Measurements from ENCODE around the gene ATF7.
"Not testable (repeated sequence)": the region's sequence is repeated elsewhere in the genome, so short reads cannot be mapped to it uniquely, and the experiment has no call there.

Gene ATF7

DNA sequence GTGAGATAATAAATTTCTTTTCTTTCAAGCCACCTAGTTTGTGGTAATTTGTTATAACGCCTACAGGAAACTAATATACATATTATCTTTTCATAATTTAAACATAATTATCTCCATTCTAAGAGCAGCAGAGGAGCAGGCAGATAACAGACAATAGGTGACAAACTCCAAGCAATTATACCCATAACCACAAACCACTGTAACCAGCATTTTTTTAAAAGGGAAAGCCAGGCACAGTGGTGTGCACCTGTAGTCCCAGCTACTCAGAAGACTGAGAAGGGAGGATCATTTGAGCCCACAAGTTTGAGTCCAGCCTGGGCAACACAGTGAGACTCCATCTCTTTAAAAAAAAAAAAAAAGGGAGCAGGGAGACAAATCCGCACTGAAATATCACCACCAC lies 54.9 kb downstream of the ATF7 start:
- Histone ChIP-seq H3K27ac (ENCODE audit: insufficient read depth, low read depth, low read length, poor library complexity, severe bottlenecking) (no peak overlapping the region), H3K4me1 (ENCODE audit: control insufficient read depth, insufficient read depth, low read length) (peaks cover 3% of the 10 kb centered on the region), H3K27me3 (ENCODE audit: control insufficient read depth, insufficient read depth, low read length, poor library complexity, severe bottlenecking) (no peaks in the 10 kb centered on the region), H3K9me3 (ENCODE audit: control insufficient read depth, low read length) (no peaks in the 10 kb centered on the region), H3K4me3 (ENCODE audit: insufficient read depth, low read depth, low read length) (no peak overlapping the region), H3K36me3 (ENCODE audit: control insufficient read depth, insufficient read depth, low read length) (no peaks in the 10 kb centered on the region)
- WGBS, 2 experiments, result no CpG with 5 or more reads among the region's 2 CpGs

DNA sequence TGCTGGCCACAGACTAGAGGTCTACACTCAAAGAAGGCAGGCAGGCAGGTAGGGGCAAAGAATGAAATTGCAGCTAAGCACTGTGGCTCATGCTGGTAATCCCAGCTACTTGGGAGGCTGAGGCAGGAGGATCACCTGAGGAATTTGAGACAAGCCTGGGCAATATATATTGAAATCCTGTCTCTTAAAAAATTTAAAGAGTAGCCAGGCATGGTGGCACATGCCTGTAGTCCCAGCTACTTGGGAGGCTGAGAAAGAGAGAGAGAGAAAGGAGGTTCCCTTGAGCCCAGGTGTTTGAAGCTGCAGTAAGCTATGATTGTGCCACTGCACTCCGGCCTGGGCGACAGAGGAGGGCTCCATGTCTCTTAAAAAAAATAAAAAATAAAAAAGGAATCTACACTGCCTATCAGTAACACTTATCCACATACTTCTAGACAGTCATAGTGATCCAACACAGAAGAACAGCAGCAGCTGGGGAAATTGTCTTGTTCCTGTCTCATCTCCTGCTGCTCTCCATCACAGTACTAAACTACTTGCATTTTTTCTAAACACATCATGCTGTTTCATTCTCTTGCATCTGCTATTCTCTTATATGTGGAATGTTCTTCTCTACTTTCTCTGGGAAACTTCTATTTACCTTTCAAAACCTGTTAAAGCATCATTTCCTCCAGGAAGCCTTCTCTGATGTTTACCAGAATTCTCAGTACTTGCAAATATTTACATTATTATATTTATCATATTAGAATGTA lies 57.2 kb downstream of the ATF7 start:
- Histone ChIP-seq H3K4me1 (ENCODE audit: control insufficient read depth, insufficient read depth, low read length) (peaks cover 8% of the 10 kb centered on the region), H3K27me3 (ENCODE audit: control insufficient read depth, insufficient read depth, low read length, poor library complexity, severe bottlenecking) (no peaks in the 10 kb centered on the region), H3K9me3 (ENCODE audit: control insufficient read depth, low read length) (no peaks in the 10 kb centered on the region), H3K36me3 (ENCODE audit: control insufficient read depth, insufficient read depth, low read length) (no peaks in the 10 kb centered on the region), H3K27ac (ENCODE audit: insufficient read depth, low read depth, low read length, poor library complexity, severe bottlenecking) (no peak overlapping the region), H3K4me3 (ENCODE audit: insufficient read depth, low read depth, low read length) (no peak overlapping the region)
- WGBS, 2 experiments, result 76 to 88% methylated on average over 2 of the region's 2 CpGs

DNA sequence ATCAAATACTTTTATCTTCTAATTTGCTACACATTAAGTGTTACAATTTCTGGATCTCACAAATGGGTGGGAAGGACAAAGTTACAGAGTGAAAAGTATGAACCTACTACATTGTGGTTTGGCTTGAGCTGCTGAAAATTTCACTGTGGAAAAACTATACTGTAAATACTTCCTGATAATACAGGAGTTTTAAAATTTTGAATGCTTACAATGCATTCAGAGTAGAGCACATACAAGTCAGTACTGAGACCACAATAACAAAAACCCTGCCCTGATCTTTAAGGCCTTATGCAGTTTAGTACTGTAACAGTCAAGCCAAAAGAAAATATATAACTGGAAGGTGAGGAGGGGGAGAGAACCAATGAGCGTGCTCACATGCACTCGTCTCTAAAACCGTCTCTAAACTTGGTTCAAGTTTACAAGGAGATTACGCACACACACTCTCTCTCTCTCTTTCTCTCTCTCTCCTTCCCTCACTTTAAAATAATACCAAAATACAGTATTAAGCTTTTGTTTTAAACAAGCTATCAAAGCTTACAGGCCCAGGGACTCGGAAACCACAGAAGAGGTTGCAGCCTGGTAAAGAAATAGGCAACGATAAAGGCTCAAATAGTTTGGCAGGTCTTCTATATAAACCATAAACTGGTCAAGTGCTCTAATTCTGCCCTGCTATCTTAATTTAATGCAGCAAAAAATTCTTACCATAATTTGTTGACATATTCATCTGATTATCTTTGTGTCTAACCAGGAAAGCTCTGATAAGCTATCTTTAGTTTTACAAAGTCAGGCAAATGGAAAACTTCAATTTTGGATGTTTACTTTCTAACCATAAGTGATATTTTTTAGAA lies 58.0 kb downstream of the ATF7 start:
- H3K36me3 ChIP-seq (ENCODE audit: control insufficient read depth, insufficient read depth, low read length), result no peaks in the 10 kb centered on the region
- peaks cover 8% of the 10 kb centered on the region for H3K4me1 ChIP-seq (ENCODE audit: control insufficient read depth, insufficient read depth, low read length)
- no peak overlapping the region for H3K27ac ChIP-seq (ENCODE audit: insufficient read depth, low read depth, low read length, poor library complexity, severe bottlenecking)

DNA sequence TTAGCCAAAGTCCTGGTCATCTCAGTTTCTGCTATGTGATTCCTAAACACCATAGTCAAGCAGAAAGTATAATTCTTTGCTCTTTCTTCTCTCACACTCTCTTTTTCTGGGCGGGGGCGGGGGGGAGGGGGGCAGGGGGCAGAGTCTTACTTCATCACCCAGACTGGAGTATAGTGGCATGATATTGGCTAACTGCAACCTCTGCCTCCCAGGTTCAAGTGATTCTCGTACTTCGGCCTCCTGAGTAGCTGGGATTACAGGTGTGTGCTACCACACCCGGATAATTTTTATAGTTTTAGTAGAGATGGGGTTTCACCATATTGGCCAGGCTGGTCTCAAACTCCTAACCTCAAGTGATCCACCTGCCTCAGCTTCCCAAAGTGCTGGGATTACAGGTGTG lies 60.8 kb downstream of the ATF7 start:
- not testable (repeated sequence) for H3K27me3 ChIP-seq (ENCODE audit: control insufficient read depth, insufficient read depth, low read length, poor library complexity, severe bottlenecking); H3K36me3 ChIP-seq (ENCODE audit: control insufficient read depth, insufficient read depth, low read length); H3K4me3 ChIP-seq (ENCODE audit: insufficient read depth, low read depth, low read length); H3K27ac ChIP-seq (ENCODE audit: insufficient read depth, low read depth, low read length, poor library complexity, severe bottlenecking); H3K9me3 ChIP-seq (ENCODE audit: control insufficient read depth, low read length); H3K4me1 ChIP-seq (ENCODE audit: control insufficient read depth, insufficient read depth, low read length)
- 88 to 95% methylated on average over 5 of the region's 5 CpGs for WGBS, 2 experiments

More for the DNA sequence above, 58.0 kb downstream of the ATF7 start:
- 92 to 94% methylated on average over 6 of the region's 6 CpGs for WGBS, 2 experiments
- H3K9me3 ChIP-seq (ENCODE audit: control insufficient read depth, low read length), result no peaks in the 10 kb centered on the region
- no peaks in the 10 kb centered on the region for H3K27me3 ChIP-seq (ENCODE audit: control insufficient read depth, insufficient read depth, low read length, poor library complexity, severe bottlenecking)
- no peak overlapping the region for H3K4me3 ChIP-seq (ENCODE audit: insufficient read depth, low read depth, low read length)

DNA sequence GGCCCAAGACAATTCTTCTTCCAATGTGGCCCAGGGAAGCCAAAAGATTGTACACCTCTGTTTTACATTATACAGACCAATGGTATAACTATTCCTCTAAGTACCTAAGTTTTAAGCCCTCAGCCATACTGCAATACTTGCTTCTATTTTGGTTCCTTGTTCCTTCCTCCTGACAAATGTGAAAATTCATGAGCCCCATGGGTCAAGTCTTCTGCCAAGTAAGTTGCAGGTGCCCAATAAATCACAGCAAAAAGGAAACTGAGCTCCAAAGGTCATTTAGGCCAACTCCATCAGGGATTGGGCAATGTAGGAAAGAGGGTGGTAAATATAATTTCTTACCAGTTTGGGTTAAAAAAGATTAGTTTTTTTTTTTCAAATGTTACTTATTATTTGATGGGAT lies 61.2 kb downstream of the ATF7 start:
- Histone ChIP-seq H3K27ac (ENCODE audit: insufficient read depth, low read depth, low read length, poor library complexity, severe bottlenecking) (no peak overlapping the region), H3K4me3 (ENCODE audit: insufficient read depth, low read depth, low read length) (no peak overlapping the region), H3K36me3 (ENCODE audit: control insufficient read depth, insufficient read depth, low read length) (no peaks in the 10 kb centered on the region), H3K4me1 (ENCODE audit: control insufficient read depth, insufficient read depth, low read length) (peaks cover 8% of the 10 kb centered on the region), H3K9me3 (ENCODE audit: control insufficient read depth, low read length) (no peaks in the 10 kb centered on the region), H3K27me3 (ENCODE audit: control insufficient read depth, insufficient read depth, low read length, poor library complexity, severe bottlenecking) (no peaks in the 10 kb centered on the region)

DNA sequence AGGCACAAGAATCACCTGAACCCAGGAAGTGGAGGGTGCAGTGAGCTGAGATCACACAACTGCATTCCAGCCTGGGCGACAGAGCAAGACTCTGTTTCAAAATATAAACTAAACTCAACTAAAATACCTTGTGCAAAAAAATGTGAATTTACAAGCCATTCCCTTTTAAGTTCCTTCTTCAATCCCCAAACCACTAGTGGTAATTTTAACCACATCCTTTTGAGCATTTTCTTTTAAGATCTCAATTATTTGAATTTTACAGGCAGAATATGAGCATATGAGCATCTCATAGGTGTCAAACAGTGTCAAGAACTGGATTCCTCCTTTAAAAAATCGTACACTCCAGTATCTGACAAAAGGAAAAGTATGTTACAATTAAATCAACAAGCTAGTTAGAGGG lies 61.9 kb downstream of the ATF7 start:
- H3K4me3 ChIP-seq (ENCODE audit: insufficient read depth, low read depth, low read length), result no peak overlapping the region

DNA sequence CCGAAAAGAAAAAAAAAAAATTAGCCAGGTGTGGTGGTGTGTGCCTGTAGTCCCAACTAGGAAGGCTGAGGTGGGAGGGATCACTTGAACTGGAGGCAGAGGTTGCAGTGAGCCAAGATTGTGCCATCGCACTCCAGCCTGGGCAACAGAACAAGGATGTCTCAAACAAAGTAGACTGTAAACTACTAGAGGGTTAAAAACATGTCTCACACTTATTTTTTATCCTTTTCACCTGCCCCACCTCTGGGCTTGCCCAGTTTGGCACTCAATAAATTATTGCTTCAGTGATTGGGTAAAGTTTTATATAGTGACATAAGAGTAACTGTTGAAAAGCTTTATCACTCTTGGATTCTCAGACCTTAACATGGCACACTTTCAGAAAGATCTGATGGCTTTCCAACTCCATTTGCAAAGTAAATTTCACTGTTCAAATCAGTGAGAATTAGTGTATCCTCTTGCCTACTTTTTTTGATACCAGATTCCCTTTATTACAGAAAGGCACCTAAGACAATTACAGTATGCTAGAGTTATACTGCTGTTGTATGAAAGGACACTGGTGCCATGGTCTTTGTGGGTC lies 62.6 kb downstream of the ATF7 start:
- Histone ChIP-seq H3K27me3 (ENCODE audit: control insufficient read depth, insufficient read depth, low read length, poor library complexity, severe bottlenecking) (no peaks in the 10 kb centered on the region), H3K27ac (ENCODE audit: insufficient read depth, low read depth, low read length, poor library complexity, severe bottlenecking) (no peak overlapping the region), H3K9me3 (ENCODE audit: control insufficient read depth, low read length) (no peaks in the 10 kb centered on the region), H3K4me3 (ENCODE audit: insufficient read depth, low read depth, low read length) (no peak overlapping the region), H3K36me3 (ENCODE audit: control insufficient read depth, insufficient read depth, low read length) (no peaks in the 10 kb centered on the region), H3K4me1 (ENCODE audit: control insufficient read depth, insufficient read depth, low read length) (peaks cover 8% of the 10 kb centered on the region)
- 96% methylated on average over 2 of the region's 2 CpGs for WGBS, 2 experiments

More for the DNA sequence above, 61.9 kb downstream of the ATF7 start:
- Histone ChIP-seq H3K27ac (ENCODE audit: insufficient read depth, low read depth, low read length, poor library complexity, severe bottlenecking) (no peak overlapping the region), H3K36me3 (ENCODE audit: control insufficient read depth, insufficient read depth, low read length) (no peaks in the 10 kb centered on the region), H3K4me1 (ENCODE audit: control insufficient read depth, insufficient read depth, low read length) (peaks cover 8% of the 10 kb centered on the region), H3K27me3 (ENCODE audit: control insufficient read depth, insufficient read depth, low read length, poor library complexity, severe bottlenecking) (no peaks in the 10 kb centered on the region), H3K9me3 (ENCODE audit: control insufficient read depth, low read length) (no peaks in the 10 kb centered on the region)
- WGBS, 2 experiments, result 94% methylated on average over 2 of the region's 2 CpGs

DNA sequence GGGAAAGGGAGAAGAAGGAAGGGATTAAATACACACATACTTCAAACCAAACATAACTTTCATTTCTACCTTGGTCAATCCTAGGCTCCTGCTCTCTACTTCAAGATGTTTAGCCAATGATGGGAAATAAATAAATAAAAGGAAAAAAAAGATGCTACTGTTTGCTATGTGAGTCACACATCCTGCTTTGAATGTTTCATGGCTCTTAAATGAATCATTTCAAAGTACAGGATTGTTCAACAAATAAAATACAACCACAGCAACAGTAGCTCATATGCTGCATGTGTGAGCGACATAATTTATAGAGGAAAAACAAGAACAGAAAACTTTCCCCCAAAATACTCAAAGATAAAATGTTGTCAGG lies 64.6 kb downstream of the ATF7 start:
- 100% methylated on average over 1 of the region's 1 CpG; no CpG with 5 or more reads in 1 of the 2 experiments for WGBS, 2 experiments
- no peaks in the 10 kb centered on the region for H3K9me3 ChIP-seq (ENCODE audit: control insufficient read depth, low read length)
- H3K4me1 ChIP-seq (ENCODE audit: control insufficient read depth, insufficient read depth, low read length), result peaks cover 7% of the 10 kb centered on the region
- no peak overlapping the region for H3K27ac ChIP-seq (ENCODE audit: insufficient read depth, low read depth, low read length, poor library complexity, severe bottlenecking)
- H3K27me3 ChIP-seq (ENCODE audit: control insufficient read depth, insufficient read depth, low read length, poor library complexity, severe bottlenecking), result no peaks in the 10 kb centered on the region
- no peak overlapping the region for H3K4me3 ChIP-seq (ENCODE audit: insufficient read depth, low read depth, low read length)
- H3K36me3 ChIP-seq (ENCODE audit: control insufficient read depth, insufficient read depth, low read length), result no peaks in the 10 kb centered on the region

DNA sequence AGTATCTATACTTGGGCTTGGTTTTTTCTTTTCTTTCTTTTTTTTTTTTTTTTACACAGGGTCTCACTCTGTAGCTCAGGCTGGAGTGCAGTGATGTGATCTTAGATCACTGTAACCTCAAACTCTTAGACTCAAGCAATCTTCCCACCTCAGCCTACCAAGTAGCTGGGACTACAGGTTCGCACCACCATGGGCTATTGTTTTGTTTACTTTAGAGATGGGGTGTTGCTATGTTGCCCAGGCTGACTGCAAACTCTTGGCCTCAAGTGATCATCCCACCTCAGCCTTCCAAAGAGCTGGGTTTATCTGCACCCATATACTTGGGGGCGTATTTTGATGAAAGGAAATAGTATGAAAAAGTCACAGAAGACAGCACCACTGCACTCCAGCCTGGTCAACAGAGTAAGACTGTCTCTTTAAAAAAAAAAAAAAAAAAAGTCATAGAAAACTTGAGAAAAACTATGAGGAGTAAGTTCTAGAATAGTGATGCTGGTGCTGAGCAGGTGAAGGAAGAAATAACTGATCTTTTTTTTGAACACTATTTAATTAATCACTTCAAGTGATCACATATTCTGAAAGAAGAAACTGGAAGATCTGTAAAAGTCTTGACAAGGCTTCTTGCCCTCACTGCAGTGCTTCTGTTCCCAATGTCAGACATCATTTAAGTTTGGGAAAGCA lies 65.1 kb downstream of the ATF7 start:
- Histone ChIP-seq H3K9me3 (ENCODE audit: control insufficient read depth, low read length) (no peaks in the 10 kb centered on the region), H3K27me3 (ENCODE audit: control insufficient read depth, insufficient read depth, low read length, poor library complexity, severe bottlenecking) (no peaks in the 10 kb centered on the region), H3K36me3 (ENCODE audit: control insufficient read depth, insufficient read depth, low read length) (no peaks in the 10 kb centered on the region), H3K4me1 (ENCODE audit: control insufficient read depth, insufficient read depth, low read length) (peaks cover 2% of the 10 kb centered on the region), H3K27ac (ENCODE audit: insufficient read depth, low read depth, low read length, poor library complexity, severe bottlenecking) (no peak overlapping the region), H3K4me3 (ENCODE audit: insufficient read depth, low read depth, low read length) (no peak overlapping the region)
- 88 to 96% methylated on average over 2 of the region's 2 CpGs for WGBS, 2 experiments

DNA sequence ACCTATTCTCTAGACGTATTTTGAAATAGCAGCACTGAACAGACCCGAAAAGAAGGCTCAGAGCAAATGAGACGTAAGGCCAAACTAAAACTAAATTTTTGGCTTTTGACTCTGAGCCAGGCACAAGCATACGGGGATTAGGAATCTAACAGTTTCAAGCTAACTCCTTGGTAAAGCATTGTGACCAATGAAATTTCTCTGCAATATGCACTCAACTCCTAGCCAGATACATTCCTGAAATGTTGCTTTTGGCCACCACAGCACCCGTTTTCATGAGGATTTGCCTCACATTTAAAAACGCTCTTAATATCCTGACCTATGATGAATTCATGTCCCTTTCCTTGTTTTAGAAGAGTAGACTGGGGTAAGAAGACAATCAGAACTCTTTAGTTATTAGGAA lies 65.8 kb downstream of the ATF7 start:
- no peak overlapping the region for H3K27ac ChIP-seq (ENCODE audit: insufficient read depth, low read depth, low read length, poor library complexity, severe bottlenecking)
- H3K36me3 ChIP-seq (ENCODE audit: control insufficient read depth, insufficient read depth, low read length), result no peaks in the 10 kb centered on the region
- H3K4me3 ChIP-seq (ENCODE audit: insufficient read depth, low read depth, low read length), result no peak overlapping the region
- WGBS, 2 experiments, result 93% methylated on average over 6 of the region's 6 CpGs
- H3K4me1 ChIP-seq (ENCODE audit: control insufficient read depth, insufficient read depth, low read length), result no peaks in the 10 kb centered on the region
- no peaks in the 10 kb centered on the region for H3K27me3 ChIP-seq (ENCODE audit: control insufficient read depth, insufficient read depth, low read length, poor library complexity, severe bottlenecking)
- no peaks in the 10 kb centered on the region for H3K9me3 ChIP-seq (ENCODE audit: control insufficient read depth, low read length)
